GM19238 (cell line): ENCODE results near the gene ACSS1.

Source experiments
- DNase-seq: peaks from one replicate; pipeline ENCODE4 v3.0.0; 2011; ENCODE audit warnings: low spot score; ENCODE audit not compliant: insufficient read length

ACSS1 gene

DNA sequence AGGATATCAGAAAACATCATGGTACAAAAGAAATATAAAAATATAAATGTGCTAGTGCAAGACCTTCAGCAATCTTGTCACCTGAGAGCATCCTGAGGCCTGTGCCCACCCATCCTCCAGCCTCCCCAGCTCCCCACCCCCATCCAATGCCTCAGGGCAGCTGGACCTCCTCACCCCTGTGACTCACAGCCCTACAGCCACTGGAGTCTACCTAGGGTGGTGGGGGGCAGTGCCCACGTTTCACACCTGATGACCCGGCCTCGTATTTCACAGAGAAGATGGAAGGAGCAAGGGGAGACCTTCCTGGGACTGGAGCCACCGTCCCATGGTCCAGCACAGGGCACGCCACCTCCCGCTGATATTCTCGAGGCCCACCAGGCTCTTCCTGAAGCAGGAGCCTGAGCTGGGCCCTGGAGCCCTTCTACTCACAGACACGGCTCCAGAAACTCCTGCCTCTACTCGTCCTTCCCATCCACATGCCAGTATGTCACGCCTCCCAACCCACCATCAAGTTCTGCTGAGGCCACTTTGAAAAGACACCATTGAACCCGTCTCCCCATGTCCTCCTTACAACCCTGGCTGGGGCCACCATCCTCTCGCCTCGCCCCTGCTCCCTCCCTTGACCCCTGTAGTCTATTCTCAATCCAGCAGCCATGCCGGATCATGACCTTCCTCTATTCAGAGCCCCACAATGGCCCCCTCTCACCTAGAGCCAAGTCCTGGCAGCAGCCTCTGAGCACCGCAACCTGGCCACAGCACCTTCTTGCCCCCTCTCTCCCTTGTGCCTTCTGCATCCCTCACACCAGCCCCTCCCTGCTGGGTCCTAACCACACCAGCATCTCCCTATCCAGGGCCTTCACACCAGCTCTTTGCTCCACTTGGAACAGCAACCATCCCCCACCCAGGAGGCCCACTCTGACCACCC, 78.6 kb downstream of the ACSS1 start:
- no peak for DNase-seq

GRCh38 chr20:24978513-24978912, 79.4 kb downstream of the ACSS1 start:
- DNase-seq: no peak

DNA sequence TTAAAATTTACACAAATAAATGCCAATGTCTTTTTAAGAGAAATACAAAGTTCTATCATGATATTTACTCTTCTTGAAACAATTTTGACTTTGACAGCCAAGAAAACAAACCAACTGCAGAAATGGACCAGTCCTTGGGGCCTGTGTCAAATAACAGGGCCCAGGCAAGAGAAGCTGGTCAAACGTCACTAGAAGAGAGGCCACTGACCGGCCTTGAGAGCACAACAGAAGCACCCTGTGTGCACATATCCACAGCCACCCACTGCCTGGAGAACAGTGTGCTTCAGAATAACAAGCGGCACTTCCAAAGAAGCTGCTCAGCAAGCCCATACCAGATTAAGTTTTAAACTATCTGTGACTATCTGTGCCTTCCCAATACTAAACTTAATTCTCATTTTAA, 80.1 kb downstream of the ACSS1 start:
- DNase-seq: no peak

DNA sequence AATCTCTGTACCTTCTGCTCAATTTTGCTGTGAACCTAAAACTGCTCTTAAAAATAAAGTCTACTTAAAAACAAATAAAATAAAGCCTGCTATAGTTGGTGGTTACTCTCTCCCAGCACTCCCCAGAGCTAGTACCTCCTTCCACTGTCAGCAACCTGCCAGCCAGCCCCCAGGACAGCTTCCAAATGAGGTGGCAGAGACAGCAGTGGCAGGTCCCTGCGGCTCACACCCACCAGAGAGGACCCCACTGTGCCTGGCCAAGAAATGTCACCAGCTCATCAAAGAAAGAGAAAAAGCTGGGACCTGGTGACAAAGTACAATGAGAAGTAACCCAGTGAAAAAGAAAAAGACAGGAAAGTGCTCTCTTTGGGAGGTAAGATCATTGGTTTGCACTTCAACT, 80.6 kb downstream of the ACSS1 start:
- DNase-seq: no peak

- no peak for DNase-seq
Measured at GRCh38 chr20:24972341-24972740, 85.6 kb downstream of the ACSS1 start.

- DNase-seq: no peak
Measured at GRCh38 chr20:24971376-24972101, 86.4 kb downstream of the ACSS1 start.

GRCh38 chr20:24970754-24971153, 87.2 kb downstream of the ACSS1 start:
- DNase-seq: no peak

DNA sequence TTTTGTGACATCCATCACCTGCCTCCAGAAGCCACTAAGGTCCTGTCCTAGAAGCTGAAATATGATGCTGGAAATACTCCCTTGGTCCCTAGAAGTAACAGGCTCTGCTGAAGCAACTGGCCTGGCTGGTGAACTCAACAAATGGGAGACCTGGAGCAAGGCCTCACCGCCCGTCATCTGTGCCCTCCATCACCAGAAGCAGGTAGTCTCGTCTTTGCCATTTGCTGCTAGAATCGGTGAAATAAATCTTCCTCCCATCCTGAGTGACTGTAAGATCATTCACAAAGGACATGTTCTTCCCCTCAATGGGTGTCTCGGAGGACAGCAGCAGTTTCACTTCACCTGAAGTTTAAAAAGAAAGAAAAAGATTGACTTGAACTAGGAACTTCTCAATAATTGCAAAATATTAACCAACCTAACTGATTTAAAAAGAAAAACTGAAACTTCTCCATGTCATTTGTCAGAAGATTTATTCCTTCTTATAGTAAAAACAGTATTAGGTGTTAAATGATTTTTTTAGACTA, 87.8 kb downstream of the ACSS1 start:
- DNase-seq: no peak

- DNase-seq: no peak
Measured at GRCh38 chr20:24969186-24970029, 88.5 kb downstream of the ACSS1 start.

GRCh38 chr20:24968278-24968800, 89.6 kb downstream of the ACSS1 start:
- no peak for DNase-seq

- no peak for DNase-seq
Measured at GRCh38 chr20:24966317-24967012, 91.5 kb downstream of the ACSS1 start.

GRCh38 chr20:24965065-24965919, 92.6 kb downstream of the ACSS1 start:
- DNase-seq: no peak

GRCh38 chr20:24964506-24964840, 93.5 kb downstream of the ACSS1 start:
- no peak for DNase-seq

DNA sequence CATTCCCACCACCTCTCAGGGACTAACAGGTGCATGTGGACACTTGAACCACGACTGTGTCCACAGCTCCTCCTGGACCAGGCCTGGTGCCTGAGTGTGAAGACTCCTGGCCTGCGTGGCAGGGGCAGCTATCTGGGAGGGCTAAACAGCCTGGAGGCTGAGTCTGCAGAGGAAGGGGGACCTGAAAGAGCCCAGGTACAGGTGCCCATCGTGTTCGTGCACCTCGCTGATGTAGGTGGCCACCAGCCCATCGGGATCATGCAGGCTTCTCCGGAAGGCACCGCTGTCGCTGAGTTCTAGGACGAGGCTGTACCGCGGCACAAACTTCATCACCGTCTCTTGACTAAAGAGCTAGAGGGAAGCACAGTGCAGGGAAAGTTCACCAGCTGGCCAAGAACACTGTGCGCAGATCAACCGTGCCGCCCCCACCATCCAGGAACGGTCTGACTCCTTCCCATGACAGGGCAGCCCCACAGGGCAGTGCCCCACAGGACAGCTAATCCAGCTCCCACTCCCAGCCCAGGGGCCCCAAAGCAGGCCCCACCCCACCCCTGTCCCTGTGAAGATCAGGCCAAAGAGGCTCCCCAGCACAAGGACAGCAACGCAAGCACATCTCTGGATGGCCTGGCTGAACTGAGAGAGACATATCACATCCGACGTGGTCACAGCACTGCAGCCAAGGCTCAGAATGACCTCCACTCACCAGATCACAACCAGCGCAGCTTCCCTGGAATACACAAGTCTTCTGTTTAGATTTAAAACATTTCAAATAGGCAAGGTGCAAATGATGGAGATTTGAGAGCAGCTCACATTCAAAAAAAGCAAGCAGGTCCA, 94.0 kb downstream of the ACSS1 start:
- DNase-seq: no peak

DNA sequence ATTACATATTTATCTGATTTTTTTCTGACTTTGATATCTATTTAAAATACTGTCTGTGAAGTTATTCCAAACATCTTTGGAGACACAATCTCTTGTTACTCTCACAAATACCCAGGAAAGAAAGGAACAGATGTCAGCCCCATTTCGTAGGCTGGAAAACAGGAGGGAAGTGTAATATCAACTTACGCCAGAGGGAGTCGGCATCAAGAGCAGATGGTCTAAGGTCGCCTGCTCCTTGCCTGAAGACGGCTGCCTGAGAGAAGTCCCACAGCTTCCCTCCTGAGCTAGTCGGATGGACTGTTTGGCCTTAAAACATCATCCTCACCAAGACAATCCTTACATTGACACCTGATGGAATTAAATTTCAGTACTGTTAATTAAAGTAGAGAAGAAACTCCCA, 95.4 kb downstream of the ACSS1 start:
- DNase-seq: no peak

DNA sequence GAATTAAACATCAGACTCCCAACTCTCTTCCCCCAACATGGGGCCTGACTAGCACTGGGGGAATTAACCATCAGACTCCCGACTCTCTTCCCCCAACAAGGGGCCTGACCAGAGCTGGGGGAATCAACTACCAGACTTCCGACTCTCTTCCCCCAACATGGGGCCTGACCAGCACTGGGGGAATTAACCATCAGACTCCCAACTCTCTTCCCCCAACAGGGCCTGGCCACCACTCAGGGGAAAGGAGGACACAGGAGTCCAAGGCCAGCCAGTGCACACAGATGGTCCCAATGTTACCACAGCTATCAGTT, 95.8 kb downstream of the ACSS1 start:
- DNase-seq: no peak

GRCh38 chr20:24961384-24962181, 96.4 kb downstream of the ACSS1 start:
- DNase-seq: no peak

DNA sequence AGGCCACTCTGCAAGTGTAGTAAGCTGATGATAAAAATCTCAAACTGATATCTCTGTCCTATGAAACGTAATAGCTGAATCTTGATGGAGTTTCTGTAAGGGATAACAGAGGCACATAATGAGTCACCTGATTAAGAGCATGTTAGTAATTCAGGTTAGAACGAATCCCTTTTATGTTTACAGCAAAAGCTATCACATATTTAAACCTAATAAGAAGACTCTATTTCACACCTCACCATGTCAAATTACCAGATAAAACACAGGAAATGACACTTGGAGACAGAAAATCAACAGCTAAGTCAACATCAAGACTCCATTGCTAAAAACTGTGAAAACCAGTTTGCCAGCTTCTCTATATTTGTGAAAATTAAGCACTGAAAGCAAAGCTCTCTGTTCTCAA, 97.1 kb downstream of the ACSS1 start:
- no peak for DNase-seq
